Stomach (tissue), 9 donors: ENCODE data around the gene ANKRD55. TPM values are rescaled to one million over a fixed set of nuclear protein-coding genes. Genes with fewer than 3 reads are reported as not detected.

Experiments
- DNase-seq, 2 donors: peaks; one replicate each; pipeline versions ENCODE4 v3.0.0 to v3.0.0-alpha.2; 2013 to 2019
- H3K27ac ChIP-seq, 5 donors: fragments of 200-600 bp in 4 of 5; sonication (generic) in 4 of 5; one replicate each; pipeline ENCODE4 v1.5.1; 2013 to 2019; ENCODE audit warnings: mild to moderate bottlenecking in 1 of 5, moderate library complexity in 1 of 5
- H3K27me3 ChIP-seq, 3 donors: fragments of 200-600 bp; sonication (generic); one replicate each; pipeline ENCODE4 v1.5.1; 2017 to 2019; ENCODE audit warnings: mixed run types in 1 of 3
- H3K36me3 ChIP-seq, 4 donors: fragments of 200-600 bp; sonication (generic); 1 replicate in 3 of 4; 2 replicates in 1 of 4; pipeline ENCODE4 v1.5.1; 2016 to 2019
- H3K4me1 ChIP-seq, 4 donors: fragments of 200-600 bp; sonication (generic); one replicate each; pipeline ENCODE4 v1.5.1; 2016 to 2019
- H3K4me3 ChIP-seq, 4 donors: fragments of 200-600 bp; sonication (generic) in 3 of 4; one replicate each; pipeline ENCODE4 v1.5.1; 2016 to 2019; ENCODE audit warnings: mild to moderate bottlenecking in 1 of 4
- H3K9me3 ChIP-seq, 4 donors: fragments of 200-600 bp; sonication (generic); one replicate each; pipeline ENCODE4 v1.5.1; 2016 to 2019
- EP300 ChIP-seq: sonication (generic); formaldehyde crosslinking; IDR thresholded peaks from one replicate; pipeline ENCODE4 v1.6.1; 2017; ENCODE audit warnings: antibody characterized with exemption
- POLR2A ChIP-seq, 4 donors: fragments of 450-650 bp; IDR thresholded peaks; one replicate each; pipeline ENCODE4 v1.6.1; 2016; ENCODE audit warnings: antibody characterized with exemption in 4 of 4, control low read depth in 2 of 4, mild to moderate bottlenecking in 1 of 4, moderate library complexity in 1 of 4
- POLR2AphosphoS5 ChIP-seq, 3 donors: sonication (generic); formaldehyde crosslinking; IDR thresholded peaks; one replicate each; pipeline ENCODE4 v1.6.1; 2016; ENCODE audit warnings: antibody characterized with exemption in 3 of 3
- WGBS, 5 donors: extraction: QIAGEN DNeasy Blood & Tissue Kit in 3 of 5; methylation state at CpG; one replicate each; pipeline versions ENCODE4 v1.1.5 to v1.1.7; 2013 to 2018; 5-methylcytosine and 5-hydroxymethylcytosine counted together
- intact Hi-C: fragments of 100-400 bp; cut with DNase I; formaldehyde crosslinking; loops from one replicate; pipeline ENCODE4 v1.15.1; 2023; ENCODE audit warnings: low total_unique reads
- polyA plus RNA-seq, 3 donors: library from polyadenylated mRNA; stranded (reverse); fragments of 200-250 nt; gene quantifications; one replicate each; pipeline ENCODE4 v1.2.3, GENCODE V29; 2013
- total RNA-seq, 5 donors: library from RNA; depleted of rRNA; stranded (reverse); fragments of >200 nt; gene quantifications; one replicate each; pipeline versions ENCODE4 v1.1.0 to v1.2.3, GENCODE V29; 2014 to 2016
- TF ChIP-seq, protein P1 (sequence below), 7 experiments: fragments of 450-650 bp in 4 of 7; fragments of 200-600 bp in 3 of 7; sonication (generic) in 3 of 7; IDR thresholded peaks; one replicate each; pipeline ENCODE4 v1.5.1; 2016 to 2019; ENCODE audit warnings: antibody characterized with exemption in 7 of 7, control low read depth in 2 of 7, mild to moderate bottlenecking in 1 of 7
- donor health status: healthy with polysubstance abuse.
- donor health status: Bipolar disorder and iron deficiency.
- donor health status: healthy.

The ANKRD55 gene
- total and polyA plus RNA-seq, 8 donors = 0.08 to 0.18 TPM; not detected in 6

DNA sequence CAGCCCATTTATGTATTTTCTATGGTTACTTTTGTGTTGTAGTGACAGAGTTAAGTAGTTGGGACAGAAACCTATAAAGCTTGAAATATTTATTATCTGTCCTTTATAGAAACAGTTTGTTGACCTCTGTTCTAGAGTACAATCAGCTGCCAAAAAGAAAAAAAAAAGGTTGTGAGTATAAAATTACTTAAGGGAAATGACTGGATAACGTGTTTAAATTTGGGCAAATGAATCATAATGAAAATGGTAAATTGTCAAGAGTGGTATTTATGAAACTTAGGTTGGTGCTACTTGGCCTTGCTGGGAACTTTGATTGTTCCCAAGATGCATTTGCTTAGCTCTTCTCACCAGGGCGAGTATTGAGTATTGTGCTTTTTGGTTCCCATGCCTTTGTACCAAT lies 168.1 kb downstream of the ANKRD55 start:
- H3K9me3 ChIP-seq = no peaks in the 10 kb centered on the region
- WGBS, 5 donors = 54 to 68% (median 61%) methylated on average over 2 of the region's 2 CpGs
- no peaks in the 10 kb centered on the region for H3K27me3 ChIP-seq
- no peak overlapping the region for H3K27ac ChIP-seq
- H3K4me3 ChIP-seq = no peak overlapping the region
- intact Hi-C loops = no loop called here
- DNase-seq = no peak
- no peak for TF ChIP-seq POLR2A (IDR thresholded peaks at IDR 0.05)
- TF ChIP-seq POLR2AphosphoS5 (IDR thresholded peaks at IDR 0.05) = no peak
- TF ChIP-seq, protein P1, sequence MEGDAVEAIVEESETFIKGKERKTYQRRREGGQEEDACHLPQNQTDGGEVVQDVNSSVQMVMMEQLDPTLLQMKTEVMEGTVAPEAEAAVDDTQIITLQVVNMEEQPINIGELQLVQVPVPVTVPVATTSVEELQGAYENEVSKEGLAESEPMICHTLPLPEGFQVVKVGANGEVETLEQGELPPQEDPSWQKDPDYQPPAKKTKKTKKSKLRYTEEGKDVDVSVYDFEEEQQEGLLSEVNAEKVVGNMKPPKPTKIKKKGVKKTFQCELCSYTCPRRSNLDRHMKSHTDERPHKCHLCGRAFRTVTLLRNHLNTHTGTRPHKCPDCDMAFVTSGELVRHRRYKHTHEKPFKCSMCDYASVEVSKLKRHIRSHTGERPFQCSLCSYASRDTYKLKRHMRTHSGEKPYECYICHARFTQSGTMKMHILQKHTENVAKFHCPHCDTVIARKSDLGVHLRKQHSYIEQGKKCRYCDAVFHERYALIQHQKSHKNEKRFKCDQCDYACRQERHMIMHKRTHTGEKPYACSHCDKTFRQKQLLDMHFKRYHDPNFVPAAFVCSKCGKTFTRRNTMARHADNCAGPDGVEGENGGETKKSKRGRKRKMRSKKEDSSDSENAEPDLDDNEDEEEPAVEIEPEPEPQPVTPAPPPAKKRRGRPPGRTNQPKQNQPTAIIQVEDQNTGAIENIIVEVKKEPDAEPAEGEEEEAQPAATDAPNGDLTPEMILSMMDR (IDR thresholded peaks at IDR 0.05) = no peak
- no peak for TF ChIP-seq EP300
- H3K4me1 ChIP-seq = peaks cover 0 to 11% (median 2%) of the 10 kb centered on the region in 4 donors
- H3K36me3 ChIP-seq = no peaks in the 10 kb centered on the region

DNA sequence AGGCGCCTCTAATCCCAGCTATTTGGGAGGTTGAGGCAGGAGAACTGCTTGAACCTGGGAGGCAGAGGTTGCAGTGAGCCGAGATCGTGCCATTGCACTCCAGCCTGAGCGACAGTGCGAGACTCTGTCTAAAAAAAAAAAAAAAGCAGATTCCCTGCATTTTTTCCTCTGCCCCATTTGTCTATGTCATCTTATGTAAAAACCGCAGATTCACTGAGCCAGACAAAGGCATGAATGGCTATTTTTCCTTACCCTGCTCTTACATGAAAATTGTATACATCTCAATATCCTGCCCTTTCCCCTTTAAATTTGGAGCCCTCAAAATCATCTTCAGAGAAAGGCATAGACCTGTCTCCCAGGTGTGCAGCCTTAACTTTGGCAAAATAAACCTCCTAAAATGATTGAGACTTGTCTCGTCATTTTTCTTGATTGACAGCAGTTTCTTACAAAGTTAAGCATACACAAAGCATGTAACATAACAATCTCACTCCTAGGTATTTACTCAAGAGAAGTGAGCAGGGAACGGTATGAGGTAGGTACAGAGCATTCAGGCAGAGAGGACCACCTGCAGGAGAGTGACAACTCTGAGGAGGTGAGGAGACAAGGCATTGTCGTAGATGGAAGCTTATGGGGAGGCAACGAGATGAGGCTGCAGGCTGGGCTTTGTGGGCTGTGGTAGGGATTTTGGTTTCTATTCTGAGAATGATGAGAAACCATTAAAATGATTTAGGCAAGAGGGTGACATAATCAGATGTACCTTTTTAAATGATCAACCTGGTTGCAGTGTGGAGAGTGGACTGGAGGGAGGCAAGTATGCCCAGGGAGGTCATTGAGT lies 172.6 kb downstream of the ANKRD55 start:
- WGBS, 5 donors = 71 to 82% (median 79%) methylated on average over 10 of the region's 10 CpGs

DNA sequence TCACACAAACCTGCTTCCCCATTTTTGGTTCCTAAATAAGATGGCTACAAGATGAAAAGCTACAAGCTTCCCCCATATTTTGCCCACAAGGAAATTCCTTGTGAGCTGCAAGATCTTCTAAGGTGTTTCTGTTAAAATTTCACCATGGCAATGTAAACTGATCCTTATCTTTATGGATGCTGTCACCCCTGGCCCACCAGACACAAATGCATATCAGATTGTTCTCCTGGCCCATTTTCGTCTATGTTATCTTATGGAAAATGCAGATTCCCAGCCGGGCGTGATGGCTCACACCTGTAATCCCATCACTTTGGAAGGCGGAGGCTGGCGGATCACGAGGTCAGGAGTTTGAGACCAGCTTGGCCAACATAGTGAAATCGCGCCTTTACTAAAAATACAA lies 173.3 kb downstream of the ANKRD55 start:
- Histone ChIP-seq H3K27me3 (no peaks in the 10 kb centered on the region), H3K4me1 (peaks cover 7 to 18% (median 9%) of the 10 kb centered on the region in 4 donors), H3K27ac (no peak overlapping the region), H3K9me3 (no peaks in the 10 kb centered on the region), H3K4me3 (no peak overlapping the region), H3K36me3 (no peaks in the 10 kb centered on the region)
- intact Hi-C loops = no loop called here
- no peak for DNase-seq
- WGBS, 5 donors = 90 to 94% (median 93%) methylated on average over 8 of the region's 8 CpGs
- no peak for TF ChIP-seq EP300
- TF ChIP-seq POLR2AphosphoS5 (IDR thresholded peaks at IDR 0.05) = no peak
- TF ChIP-seq, protein P1 (IDR thresholded peaks at IDR 0.05) = no peak
- no peak for TF ChIP-seq POLR2A (IDR thresholded peaks at IDR 0.05)

More for the DNA sequence above, 172.6 kb downstream of the ANKRD55 start:
- intact Hi-C loops = no loop called here
- H3K9me3 ChIP-seq = no peaks in the 10 kb centered on the region
- no peaks in the 10 kb centered on the region for H3K36me3 ChIP-seq
- DNase-seq = no peak
- no peaks in the 10 kb centered on the region for H3K27me3 ChIP-seq
- no peak for TF ChIP-seq EP300
- no peak for TF ChIP-seq POLR2AphosphoS5 (IDR thresholded peaks at IDR 0.05)
- TF ChIP-seq POLR2A (IDR thresholded peaks at IDR 0.05) = no peak
- TF ChIP-seq, protein P1 (IDR thresholded peaks at IDR 0.05) = no peak
- H3K27ac ChIP-seq = no peak overlapping the region
- no peak overlapping the region for H3K4me3 ChIP-seq
- peaks cover 7 to 18% (median 9%) of the 10 kb centered on the region in 4 donors for H3K4me1 ChIP-seq

DNA sequence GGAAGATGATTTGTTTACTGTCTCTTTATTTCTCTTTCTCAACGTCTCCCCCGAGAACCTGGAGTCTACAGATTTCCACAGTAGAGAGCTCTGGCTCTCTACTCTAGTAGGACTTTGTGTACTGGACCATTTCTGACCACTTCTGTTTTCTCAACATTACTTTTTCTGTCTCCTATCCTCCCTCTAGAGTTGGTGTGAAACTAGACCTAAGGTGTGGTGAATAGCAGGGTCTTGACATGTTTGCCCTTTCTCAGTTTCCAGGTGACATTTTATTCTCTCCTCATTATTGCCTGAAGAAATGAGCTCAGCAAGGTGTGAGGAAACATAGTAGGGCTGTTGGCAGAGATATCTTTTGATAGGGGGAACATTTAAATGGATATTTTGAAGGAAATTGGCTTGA lies 176.3 kb downstream of the ANKRD55 start:
- WGBS, 5 donors = 88 to 94% (median 92%) methylated on average over 2 of the region's 2 CpGs
- DNase-seq = no peak
- Histone ChIP-seq H3K36me3 (no peaks in the 10 kb centered on the region), H3K27ac (no peak overlapping the region), H3K27me3 (no peaks in the 10 kb centered on the region), H3K4me3 (no peak overlapping the region), H3K9me3 (peaks cover 0 to 9% (median 0%) of the 10 kb centered on the region in 4 donors), H3K4me1 (peaks cover 7 to 18% (median 9%) of the 10 kb centered on the region in 4 donors)
- TF ChIP-seq, protein P1 (IDR thresholded peaks at IDR 0.05) = no peak
- TF ChIP-seq POLR2A (IDR thresholded peaks at IDR 0.05) (no peak), POLR2AphosphoS5 (IDR thresholded peaks at IDR 0.05) (no peak)
- intact Hi-C loops = no loop called here
